ENCODE data around the gene HBG1.

GRCh38 chr11:5210376-5210885 lies 39.2 kb downstream of the HBG1 start:
- TF ChIP-seq, protein P1, sequence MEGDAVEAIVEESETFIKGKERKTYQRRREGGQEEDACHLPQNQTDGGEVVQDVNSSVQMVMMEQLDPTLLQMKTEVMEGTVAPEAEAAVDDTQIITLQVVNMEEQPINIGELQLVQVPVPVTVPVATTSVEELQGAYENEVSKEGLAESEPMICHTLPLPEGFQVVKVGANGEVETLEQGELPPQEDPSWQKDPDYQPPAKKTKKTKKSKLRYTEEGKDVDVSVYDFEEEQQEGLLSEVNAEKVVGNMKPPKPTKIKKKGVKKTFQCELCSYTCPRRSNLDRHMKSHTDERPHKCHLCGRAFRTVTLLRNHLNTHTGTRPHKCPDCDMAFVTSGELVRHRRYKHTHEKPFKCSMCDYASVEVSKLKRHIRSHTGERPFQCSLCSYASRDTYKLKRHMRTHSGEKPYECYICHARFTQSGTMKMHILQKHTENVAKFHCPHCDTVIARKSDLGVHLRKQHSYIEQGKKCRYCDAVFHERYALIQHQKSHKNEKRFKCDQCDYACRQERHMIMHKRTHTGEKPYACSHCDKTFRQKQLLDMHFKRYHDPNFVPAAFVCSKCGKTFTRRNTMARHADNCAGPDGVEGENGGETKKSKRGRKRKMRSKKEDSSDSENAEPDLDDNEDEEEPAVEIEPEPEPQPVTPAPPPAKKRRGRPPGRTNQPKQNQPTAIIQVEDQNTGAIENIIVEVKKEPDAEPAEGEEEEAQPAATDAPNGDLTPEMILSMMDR (conservative IDR thresholded peaks at IDR 0.05; ENCODE audit: low read length) = no peak
- TF ChIP-seq EZH2phosphoT487 (IDR thresholded peaks at IDR 0.05; ENCODE audit: borderline replicate concordance, low read depth, low read length) = no peak

Data from OCI-LY7 (cell line).